Ishikawa (cell line): ENCODE data around the gene EPC2.

Experiments used
- CREB1 ChIP-seq: IDR thresholded peaks from 2 replicates; pipeline ENCODE4 v1.6.1; 2012; ENCODE audit warnings: low read depth
- EP300 ChIP-seq: IDR thresholded peaks from 2 replicates; pipeline ENCODE4 v1.6.1; 2012; ENCODE audit warnings: borderline replicate concordance
- FOXM1 ChIP-seq: IDR thresholded peaks from 2 replicates; pipeline ENCODE4 v1.6.1; 2012; ENCODE audit warnings: low read depth, borderline replicate concordance
- NFIC ChIP-seq: IDR thresholded peaks from 2 replicates; pipeline ENCODE4 v1.6.1; 2012
- RAD21 ChIP-seq: IDR thresholded peaks from 2 replicates; pipeline ENCODE4 v1.6.1; 2012; ENCODE audit warnings: low read depth
- TEAD4 ChIP-seq: IDR thresholded peaks from 2 replicates; pipeline ENCODE4 v1.6.1; 2012
- TF ChIP-seq, protein P1 (sequence below): IDR thresholded peaks from 2 replicates; pipeline ENCODE4 v1.6.1; 2012
- TF ChIP-seq, protein P2 (sequence below): IDR thresholded peaks from 2 replicates; pipeline ENCODE4 v1.6.1; 2012

DNA sequence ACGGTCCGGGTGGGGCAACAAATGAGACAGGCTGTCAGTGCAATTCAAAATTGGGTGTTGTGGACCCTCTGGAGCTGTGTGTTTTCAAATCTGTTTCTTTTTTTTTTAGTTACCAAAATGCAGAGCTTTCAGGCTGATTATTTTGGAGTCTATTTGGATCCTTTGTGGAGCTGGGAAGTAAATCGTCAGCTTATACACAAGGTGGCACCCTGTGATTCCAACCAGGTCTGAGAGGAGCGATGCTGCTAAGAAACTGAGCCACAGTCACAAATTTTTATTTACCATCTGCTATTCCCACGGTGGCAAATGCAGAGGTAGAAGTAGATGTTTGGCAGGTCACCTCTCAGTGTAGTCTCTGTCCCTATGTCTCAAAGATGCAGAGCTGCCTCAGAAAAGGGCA is 3.8 kb upstream of the EPC2 start:
- TF ChIP-seq TEAD4 (no peak), EP300 (no peak), RAD21 (no peak), CREB1 (no peak), NFIC (no peak), FOXM1 (no peak)
- TF ChIP-seq, protein P1, sequence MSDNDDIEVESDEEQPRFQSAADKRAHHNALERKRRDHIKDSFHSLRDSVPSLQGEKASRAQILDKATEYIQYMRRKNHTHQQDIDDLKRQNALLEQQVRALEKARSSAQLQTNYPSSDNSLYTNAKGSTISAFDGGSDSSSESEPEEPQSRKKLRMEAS: no peak
- TF ChIP-seq, protein P2, sequence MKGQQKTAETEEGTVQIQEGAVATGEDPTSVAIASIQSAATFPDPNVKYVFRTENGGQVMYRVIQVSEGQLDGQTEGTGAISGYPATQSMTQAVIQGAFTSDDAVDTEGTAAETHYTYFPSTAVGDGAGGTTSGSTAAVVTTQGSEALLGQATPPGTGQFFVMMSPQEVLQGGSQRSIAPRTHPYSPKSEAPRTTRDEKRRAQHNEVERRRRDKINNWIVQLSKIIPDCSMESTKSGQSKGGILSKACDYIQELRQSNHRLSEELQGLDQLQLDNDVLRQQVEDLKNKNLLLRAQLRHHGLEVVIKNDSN: no peak
